MCF 10A (cell line): ENCODE measurements around the gene YBX1. TPM values are rescaled to one million over a fixed set of nuclear protein-coding genes. Genes with fewer than 3 reads are reported as not detected.

Source experiments
- BruUV-seq: library from RNA; stranded (reverse); fragments of 400-500 nt; replicated peaks from 2 replicates; lab custom pipeline; 2021; lab: Mats Ljungman, UMichigan
- CTCF ChIA-PET: fragments of 300-600 bp; sonication (Branson Sonifier 250); formaldehyde crosslinking; extraction: SDS; loops from one replicate; lab custom pipeline; 2021; ENCODE audit warnings: antibody characterized with exemption, inconsistent platforms; lab: Yijun Ruan, JAX
- POLR2A ChIA-PET: fragments of 300-600, 350-650 bp; sonication (Branson Sonifier 250); formaldehyde crosslinking; extraction: SDS; loops from one replicate; lab custom pipeline; 2020; ENCODE audit warnings: antibody characterized with exemption, inconsistent platforms; lab: Yijun Ruan, JAX
- DNase-seq: peaks from one replicate; pipeline ENCODE4 v3.0.0-alpha.2; 2018; ENCODE audit not compliant: unreplicated experiment
- H3K27ac Mint-ChIP-seq: one replicate; pipeline ENCODE4 v1.8.0; 2022; ENCODE audit warnings: mild to moderate bottlenecking, low read depth, mixed read lengths; ENCODE audit not compliant: unreplicated experiment
- H3K27me3 Mint-ChIP-seq: one replicate; pipeline ENCODE4 v1.8.0; 2022; ENCODE audit warnings: mixed read lengths; ENCODE audit not compliant: insufficient read depth, unreplicated experiment
- H3K36me3 Mint-ChIP-seq: one replicate; pipeline ENCODE4 v1.8.0; 2022; ENCODE audit warnings: mild to moderate bottlenecking, moderate library complexity, mixed read lengths; ENCODE audit not compliant: insufficient read depth, unreplicated experiment
- H3K4me1 Mint-ChIP-seq: one replicate; pipeline ENCODE4 v1.8.0; 2022; ENCODE audit warnings: mixed read lengths; ENCODE audit not compliant: insufficient read depth, unreplicated experiment
- H3K4me3 Mint-ChIP-seq: one replicate; pipeline ENCODE4 v1.8.0; 2022; ENCODE audit warnings: mild to moderate bottlenecking, moderate library complexity, mixed read lengths; ENCODE audit not compliant: unreplicated experiment
- H3K9me3 Mint-ChIP-seq: one replicate; pipeline ENCODE4 v1.8.0; 2022; ENCODE audit warnings: mixed read lengths; ENCODE audit not compliant: unreplicated experiment
- CTCF ChIP-seq: fragments of 200-600 bp; IDR thresholded peaks from one replicate; pipeline ENCODE4 v1.8.0; 2022; ENCODE audit warnings: antibody characterized with exemption, mild to moderate bottlenecking; ENCODE audit not compliant: unreplicated experiment
- intact Hi-C: fragments of 100-400 bp; cut with micrococcal nuclease; formaldehyde crosslinking; loops from 2 replicates; pipeline ENCODE4 v1.14.1; 2022
- total RNA-seq: library from RNA; stranded (reverse); gene quantifications from 2 replicates; pipeline ENCODE4 v1.2.3, GENCODE V29; 2022

YBX1 gene
- total RNA-seq, 1 experiment from 2014 or later = 1,200 TPM

- no peak for DNase-seq
- ChIA-PET CTCF (interaction anchor here (1.5 kb wide), 1 partner anchor 12 kb away, joined by 4 read pairs; no protein-coding TSS in a partner anchor), POLR2A (interaction anchor here (0.7 to 1.4 kb wide), 3 partner anchors 58 to 207 kb away, joined by 3 to 4 read pairs (median 4); partner anchors contain the start of gene YBX1)
- no peak for TF ChIP-seq CTCF
- Mint-ChIP-seq H3K36me3 (peaks cover 9% of the 10 kb centered on the region), H3K4me3 (no peak overlapping the region), H3K27ac (no peak overlapping the region), H3K27me3 (no peaks in the 10 kb centered on the region), H3K4me1 (peaks cover 17% of the 10 kb centered on the region), H3K9me3 (no peaks in the 10 kb centered on the region)
- intact Hi-C loops = no loop called here
- no TSS peak for BruUV-seq
Observed at GRCh38 chr1:42740851-42741580, 58.8 kb downstream of the YBX1 start.

DNA sequence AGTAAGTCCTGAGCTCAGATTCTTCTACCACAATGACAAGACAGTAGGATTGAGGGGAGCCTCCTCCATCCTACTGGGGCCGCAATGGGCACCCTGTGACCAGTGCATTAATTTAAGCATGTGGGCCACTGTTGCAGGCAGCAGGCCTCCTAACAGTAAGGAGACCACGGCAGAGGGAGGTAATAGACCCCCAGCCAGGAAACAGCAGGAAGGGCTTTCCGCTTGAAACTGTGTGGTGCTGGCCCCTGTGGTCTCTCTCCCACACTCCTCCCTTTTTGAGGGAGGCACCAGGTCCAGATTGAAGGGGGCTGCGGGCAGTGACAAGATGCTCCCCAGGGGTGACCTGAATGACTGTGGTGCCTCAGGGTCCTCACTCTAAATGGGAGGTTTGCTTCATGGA, 59.5 kb downstream of the YBX1 start:
- TF ChIP-seq CTCF = no peak
- POLR2A ChIA-PET = interaction anchor here (0.6 kb wide), 1 partner anchor 130 kb away, joined by 4 read pairs; no protein-coding TSS in a partner anchor
- H3K4me1 Mint-ChIP-seq = peaks cover 17% of the 10 kb centered on the region
- no peak overlapping the region for H3K27ac Mint-ChIP-seq
- no TSS peak for BruUV-seq
- H3K4me3 Mint-ChIP-seq = no peak overlapping the region
- no peak for DNase-seq
- peaks cover 16% of the 10 kb centered on the region for H3K36me3 Mint-ChIP-seq
- H3K9me3 Mint-ChIP-seq = no peaks in the 10 kb centered on the region
- intact Hi-C loops = no loop called here
- CTCF ChIA-PET = no interaction called here
- no peaks in the 10 kb centered on the region for H3K27me3 Mint-ChIP-seq

- H3K27me3 Mint-ChIP-seq = no peaks in the 10 kb centered on the region
- no peaks in the 10 kb centered on the region for H3K9me3 Mint-ChIP-seq
- CTCF ChIA-PET = interaction anchor here (1.3 kb wide), 1 partner anchor 15 kb away, joined by 3 read pairs; no protein-coding TSS in a partner anchor
- DNase-seq = no peak
- H3K4me3 Mint-ChIP-seq = no peak overlapping the region
- H3K4me1 Mint-ChIP-seq = peaks cover 15% of the 10 kb centered on the region
- BruUV-seq = no TSS peak
- peaks cover 19% of the 10 kb centered on the region for H3K36me3 Mint-ChIP-seq
- H3K27ac Mint-ChIP-seq = peak overlapping the region; percentile 5
- no peak for TF ChIP-seq CTCF
- intact Hi-C loops = no loop called here
- POLR2A ChIA-PET = interaction anchor here (0.6 to 2.9 kb wide), 5 partner anchors 9 to 129 kb away, joined by 4 to 30 read pairs (median 5); partner anchors contain the start of genes C1orf50 and P3H1
Observed at GRCh38 chr1:42742141-42742540, 59.9 kb downstream of the YBX1 start.

- no peak for TF ChIP-seq CTCF
- BruUV-seq = no TSS peak
- CTCF ChIA-PET = interaction anchor here (0.5 to 1.4 kb wide), 6 partner anchors 9 to 117 kb away, joined by 3 to 10 read pairs (median 4); partner anchors contain the start of genes C1orf50 and P3H1
- H3K27ac Mint-ChIP-seq = peak overlapping the region; percentile 5
- intact Hi-C loops = no loop called here
- DNase-seq = no peak
- H3K9me3 Mint-ChIP-seq = no peaks in the 10 kb centered on the region
- H3K27me3 Mint-ChIP-seq = no peaks in the 10 kb centered on the region
- POLR2A ChIA-PET = interaction anchor here (0.6 to 2.9 kb wide), 12 partner anchors 9 to 130 kb away, joined by 3 to 30 read pairs (median 5); partner anchors contain the start of genes C1orf50, P3H1, PPIH and YBX1
- peaks cover 11% of the 10 kb centered on the region for H3K4me1 Mint-ChIP-seq
- no peak overlapping the region for H3K4me3 Mint-ChIP-seq
- H3K36me3 Mint-ChIP-seq = peaks cover 19% of the 10 kb centered on the region
Observed at GRCh38 chr1:42742617-42743316, 60.5 kb downstream of the YBX1 start.
